Measurements from ENCODE around the gene ADARB2.

ADARB2 gene

DNA sequence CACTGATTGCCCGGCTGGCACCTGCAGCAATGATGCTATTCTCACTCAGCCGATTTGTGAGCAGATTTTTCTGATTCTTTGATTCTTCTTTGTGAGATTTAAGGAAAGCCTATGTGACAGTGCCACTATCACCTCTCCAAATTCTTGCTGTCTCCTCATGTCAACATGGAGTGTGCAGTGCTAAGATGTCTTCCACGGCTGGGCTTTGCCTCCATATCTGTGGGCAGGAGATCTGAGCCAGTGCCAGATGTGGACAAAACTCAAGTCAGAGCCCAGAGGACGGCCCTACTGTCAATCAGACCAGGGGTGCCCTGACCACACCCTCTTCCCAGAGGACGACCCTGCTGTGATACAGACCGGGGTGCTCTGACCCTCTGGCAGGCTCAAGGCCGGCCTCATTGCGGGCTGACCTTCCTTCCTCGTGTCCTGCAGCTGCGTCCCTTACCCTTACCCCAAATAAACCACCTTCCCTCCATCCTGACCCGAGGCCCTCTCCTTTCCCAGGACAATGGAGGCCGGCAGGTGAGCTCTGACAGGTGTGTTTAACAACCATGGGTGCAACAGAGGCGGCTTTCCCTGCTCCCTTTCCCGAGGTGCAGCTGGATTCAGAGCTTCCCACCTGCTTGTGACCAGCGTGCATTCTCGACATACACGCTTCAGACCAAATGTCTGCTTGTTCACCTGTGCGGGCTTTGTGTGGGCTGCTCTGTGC is 221.4 kb downstream of the ADARB2 start:
- no peak for DNase-seq

DNA sequence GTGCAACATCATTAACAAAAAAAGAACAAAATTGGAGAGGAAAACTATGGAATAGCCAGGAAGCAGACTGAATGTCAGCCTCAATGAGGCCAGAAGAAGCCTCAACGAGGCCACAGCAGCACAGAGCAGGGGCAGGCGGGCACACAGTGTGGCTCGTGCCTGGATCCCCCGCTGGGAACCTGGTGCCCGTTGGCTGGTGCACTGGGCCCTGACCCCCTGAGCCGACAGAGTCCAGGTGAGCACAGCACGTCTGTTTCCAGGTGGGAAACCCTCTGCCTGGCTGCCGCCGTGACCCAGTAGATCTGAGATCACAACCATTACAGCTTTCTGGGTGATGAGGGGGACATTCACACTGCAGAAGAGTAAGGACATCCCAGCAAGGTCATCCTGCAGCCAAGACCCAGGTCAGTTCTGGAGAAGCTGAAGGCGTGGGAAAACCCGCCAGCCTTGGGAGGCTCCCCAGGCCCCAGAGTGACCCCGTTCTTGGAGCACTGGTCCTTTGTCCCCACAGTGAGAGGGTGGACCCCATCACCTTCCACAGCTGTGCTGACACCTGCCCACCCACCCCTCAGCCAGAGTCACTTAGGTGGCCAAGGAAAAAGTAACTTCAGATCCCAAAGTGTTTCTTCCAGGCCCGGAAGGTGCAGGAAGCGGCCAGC is 222.1 kb downstream of the ADARB2 start:
- DNase-seq: no peak

DNA sequence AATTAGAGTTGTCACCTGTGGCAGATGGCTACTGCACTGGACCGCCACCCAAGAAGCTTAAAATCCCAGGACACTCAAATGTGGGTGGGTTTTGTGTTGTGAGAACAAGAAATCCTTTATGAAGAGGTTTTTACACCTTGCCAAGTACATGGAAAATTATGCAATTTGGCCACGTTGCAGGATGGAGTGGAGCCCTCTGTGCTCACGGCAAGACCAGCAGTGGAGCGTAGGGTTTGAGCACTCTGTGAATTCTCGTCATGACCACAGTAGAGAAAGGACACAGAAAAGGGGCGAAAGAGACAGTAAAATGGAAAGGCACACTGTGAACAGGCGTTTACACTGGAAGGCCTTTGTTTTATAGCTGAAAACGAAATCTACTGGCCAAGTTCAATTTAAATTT is 222.6 kb downstream of the ADARB2 start:
- no peak for DNase-seq

DNA sequence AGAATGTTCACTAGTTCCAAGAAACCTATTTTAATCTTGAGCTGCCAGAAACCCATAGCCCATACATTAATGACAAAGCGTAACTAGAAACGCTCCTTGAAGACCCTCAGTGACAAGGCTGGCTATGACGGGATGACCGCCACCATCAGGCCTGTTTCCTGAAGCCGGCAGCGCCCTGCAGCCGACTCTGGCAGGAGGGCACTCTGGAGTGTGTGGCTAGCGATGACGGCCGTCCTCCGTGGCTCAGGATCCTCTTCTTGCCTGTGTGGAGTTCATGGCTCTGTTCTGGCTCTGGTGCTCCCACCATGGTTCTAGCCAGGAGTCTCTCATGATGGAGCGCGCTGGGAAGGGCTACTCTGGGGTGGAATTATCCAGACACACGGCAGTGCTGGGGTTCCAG is 224.1 kb downstream of the ADARB2 start:
- no peak for DNase-seq

DNA sequence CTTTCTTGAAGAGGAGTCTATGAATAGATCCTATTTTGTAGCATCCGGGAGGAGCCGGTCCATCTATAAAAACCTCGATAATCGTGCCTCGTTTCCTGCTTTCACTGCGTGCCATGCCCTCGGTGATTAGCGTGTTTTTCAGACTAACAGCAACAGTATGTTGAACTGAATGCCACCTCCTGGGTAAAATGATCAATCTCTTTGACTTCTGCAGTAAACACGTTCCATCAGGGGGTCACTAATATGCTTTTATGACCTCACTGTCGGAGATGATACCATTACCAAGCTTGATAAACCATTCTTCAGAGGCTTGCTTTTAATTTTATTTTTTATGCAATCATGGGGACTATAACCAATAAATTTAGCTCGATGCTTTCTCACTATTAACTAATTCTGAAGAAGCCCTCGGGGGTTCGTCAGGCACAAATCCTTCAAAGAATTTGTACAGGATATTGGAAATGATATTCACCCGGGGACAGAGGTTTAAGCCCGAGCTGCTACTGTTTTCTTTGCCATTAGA is 228.3 kb downstream of the ADARB2 start:
- DNase-seq: no peak

DNA sequence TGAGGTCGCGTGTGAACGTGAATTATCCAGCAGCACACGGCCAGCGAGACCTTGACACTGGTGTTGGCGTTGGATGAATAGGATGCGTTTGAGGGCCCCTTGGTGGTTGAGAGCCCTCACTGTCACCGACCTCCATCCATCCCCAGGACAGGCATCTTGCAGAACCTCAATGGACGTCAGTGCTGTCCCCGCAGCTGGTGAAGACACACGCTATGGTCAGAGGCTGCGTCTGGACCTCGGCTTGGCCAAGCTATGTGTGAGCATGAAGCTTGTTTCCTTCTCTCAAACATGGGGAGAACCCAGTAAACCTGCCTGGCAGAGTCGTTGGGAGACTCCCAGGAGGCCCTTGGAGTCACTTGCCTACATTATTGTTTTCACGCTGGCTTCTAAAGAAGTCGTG is 229.2 kb downstream of the ADARB2 start:
- no peak for DNase-seq

DNA sequence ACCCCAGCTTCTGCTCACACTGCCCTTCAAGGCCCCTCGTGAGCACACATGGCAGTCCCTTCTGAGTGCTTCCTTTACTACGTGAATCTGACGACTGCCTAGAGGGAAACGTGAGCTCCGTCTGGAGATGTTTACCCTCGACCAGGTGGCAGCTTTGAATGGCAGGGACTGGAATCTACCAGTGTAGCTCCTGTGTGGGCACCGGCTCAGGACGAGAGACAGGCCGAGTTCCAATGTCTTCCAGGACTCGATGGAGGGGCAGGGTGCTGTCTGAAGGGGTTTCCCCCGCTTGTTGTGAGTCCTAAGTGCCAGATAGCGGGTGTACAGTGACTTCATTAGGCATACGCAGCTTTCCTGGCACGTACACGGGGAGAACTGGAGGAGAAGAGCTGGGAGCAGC is 229.9 kb downstream of the ADARB2 start:
- no peak for DNase-seq

DNA sequence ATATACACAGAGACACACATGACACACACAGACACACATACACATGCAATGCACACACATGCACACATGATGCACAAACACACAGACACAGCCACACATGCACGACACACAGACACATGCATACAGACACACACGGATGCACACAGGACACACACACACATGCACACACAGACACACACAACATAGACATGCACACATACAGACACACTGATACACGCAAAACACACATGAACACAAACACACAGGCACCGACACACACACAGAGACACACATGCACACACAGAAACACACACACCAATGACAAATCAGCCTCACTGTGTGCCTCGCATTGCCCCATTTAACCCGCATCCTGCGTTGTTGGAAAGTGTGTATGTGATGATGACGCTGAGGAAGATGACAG is 232.4 kb downstream of the ADARB2 start:
- DNase-seq: no peak

DNA sequence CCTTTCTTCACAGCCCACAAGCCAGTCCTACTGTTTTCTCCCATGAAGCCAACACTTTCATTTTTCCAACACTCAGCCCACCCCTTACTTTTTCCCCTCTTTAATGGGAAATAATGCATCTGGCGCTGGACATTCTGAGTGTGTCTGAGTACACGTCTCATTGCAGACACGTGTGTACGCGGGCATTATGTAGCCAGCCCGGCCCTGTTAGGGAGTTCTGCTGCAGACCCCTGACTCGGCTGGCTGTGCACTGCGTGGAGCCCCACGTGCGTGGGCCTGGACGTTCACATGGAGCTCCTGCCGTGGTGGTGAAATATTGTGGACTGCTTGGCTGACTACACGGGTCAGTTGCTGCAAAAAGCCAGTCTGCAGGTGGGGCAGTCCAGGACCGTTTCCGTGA is 233.0 kb downstream of the ADARB2 start:
- no peak for DNase-seq

DNA sequence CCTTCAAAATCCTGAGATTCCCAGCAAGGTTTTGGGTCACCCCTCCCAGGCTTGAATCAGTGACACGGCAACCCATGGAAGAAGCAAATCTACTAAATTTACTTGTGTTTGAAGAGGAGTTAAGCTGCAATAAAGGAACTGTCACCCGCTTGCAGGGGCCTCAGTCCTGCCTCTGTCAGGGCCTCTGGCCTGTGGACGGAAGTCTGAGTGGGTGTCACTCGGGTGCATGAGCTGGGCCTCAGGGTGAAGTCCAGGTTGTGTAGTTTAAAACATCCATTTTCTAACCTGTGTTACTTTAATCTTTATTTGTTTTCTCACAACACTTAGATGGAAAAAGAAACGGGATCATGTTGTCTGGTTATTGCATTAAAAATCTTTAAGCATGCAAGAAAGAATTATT is 234.9 kb downstream of the ADARB2 start:
- DNase-seq: no peak

DNA sequence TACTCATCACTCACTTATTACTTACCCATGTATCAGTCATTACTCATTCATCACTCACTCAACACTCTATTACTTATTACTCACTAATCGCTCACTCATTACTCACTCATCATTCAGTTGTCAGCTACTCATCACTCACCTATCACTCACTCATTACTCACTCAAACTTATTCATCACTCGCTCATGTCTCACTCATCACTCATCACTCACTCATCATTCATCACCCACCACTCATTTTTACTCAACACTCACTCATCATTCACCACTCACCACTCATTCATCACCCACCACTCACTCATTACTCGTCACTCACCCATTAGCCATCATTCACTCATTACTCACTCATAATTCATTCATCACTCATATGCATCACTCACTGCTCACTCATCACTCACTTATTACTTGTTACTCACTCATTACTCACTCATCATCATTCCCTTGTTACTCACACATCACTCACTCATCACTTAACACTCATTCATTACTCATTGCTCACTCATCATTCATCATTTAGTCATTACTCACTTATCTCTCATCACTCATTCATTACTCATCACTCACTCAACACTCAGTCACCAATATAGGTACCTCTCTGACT is 237.9 kb downstream of the ADARB2 start:
- no peak for DNase-seq

DNA sequence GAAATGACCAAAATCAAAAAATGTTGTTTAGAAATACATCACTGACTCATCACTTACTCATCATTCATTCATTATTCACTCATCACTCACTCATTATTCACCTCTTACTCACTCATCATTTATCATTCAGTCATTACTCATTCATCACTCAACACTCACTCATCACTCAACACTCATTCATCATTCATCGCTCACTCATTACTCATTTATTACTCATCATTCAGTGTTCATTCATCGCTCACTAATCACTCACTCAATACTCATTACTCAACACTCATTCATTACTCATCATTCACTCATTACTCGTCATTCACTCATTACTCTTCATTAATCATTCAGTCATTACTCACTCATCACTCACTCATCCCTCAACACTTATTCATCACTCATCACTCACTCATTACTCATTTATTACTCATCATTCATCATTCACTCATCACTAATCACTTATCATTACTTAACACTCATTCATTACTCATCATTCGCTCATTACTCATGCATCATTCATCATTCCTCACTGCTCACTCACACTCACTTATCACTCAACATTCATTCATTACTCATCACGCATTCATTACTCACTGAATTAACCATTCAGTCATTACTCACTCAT is 238.5 kb downstream of the ADARB2 start:
- no peak for DNase-seq

DNA sequence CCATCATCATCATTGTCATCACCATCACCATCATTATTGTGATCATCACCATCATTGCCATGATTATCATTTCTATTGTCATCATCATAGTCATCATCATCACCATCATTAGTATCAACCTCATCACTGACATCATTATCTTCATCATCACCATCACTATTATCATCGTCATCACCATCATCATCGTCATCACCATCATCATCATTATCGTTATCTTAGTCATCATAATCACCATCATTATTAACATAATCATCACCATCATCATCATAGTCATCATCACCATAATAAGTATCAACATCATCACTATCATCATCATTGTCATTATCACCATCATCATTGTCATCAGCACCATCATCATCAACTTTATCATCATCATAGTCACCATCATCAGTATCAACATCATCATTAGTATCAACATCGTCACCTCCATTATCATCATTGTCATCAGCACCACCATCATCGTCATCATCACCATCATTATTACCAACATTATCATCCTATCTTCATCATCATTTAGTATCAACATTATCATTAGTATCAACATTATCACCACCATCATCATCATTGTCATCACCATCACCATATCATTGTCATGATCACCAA is 241.3 kb downstream of the ADARB2 start:
- DNase-seq: no peak

DNA sequence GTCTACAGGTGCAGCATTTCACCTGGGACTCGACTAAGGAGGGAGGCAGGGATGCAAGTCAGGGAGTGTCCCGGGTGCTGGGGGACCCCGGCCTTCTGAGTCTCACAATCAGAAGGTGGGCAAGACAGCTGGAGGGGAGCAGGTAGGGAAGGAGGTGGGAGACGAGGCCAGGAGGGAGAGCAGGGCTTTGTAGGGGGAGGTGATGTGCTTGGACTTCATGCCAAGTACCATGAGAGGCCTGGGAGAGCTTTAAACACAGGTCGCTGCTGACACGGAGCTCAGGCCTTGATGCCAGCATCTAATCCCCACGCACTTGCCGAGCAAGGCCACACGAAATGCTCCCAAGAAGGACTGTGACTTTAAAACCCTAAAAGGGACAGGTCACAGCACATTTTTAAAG is 244.7 kb downstream of the ADARB2 start:
- DNase-seq: no peak

DNA sequence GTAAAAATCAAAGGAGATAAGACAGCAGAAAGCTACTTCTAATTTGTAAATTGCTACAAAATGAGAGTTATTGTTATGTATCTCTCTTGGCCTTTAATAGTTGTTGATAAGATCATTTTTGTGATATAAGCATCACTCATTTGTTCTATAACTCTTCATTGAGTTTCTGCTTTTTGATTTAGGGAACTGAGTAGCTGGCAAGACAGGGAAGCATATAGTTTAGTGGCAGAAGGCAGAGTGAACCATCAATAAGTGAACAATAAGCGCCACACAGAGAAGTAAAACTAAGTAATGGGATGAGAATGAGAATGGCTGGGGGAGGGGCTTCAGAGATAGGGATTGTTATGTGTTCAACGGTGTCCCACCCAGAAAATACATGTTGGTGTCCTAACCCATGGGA is 245.4 kb downstream of the ADARB2 start:
- DNase-seq: no peak

DNA sequence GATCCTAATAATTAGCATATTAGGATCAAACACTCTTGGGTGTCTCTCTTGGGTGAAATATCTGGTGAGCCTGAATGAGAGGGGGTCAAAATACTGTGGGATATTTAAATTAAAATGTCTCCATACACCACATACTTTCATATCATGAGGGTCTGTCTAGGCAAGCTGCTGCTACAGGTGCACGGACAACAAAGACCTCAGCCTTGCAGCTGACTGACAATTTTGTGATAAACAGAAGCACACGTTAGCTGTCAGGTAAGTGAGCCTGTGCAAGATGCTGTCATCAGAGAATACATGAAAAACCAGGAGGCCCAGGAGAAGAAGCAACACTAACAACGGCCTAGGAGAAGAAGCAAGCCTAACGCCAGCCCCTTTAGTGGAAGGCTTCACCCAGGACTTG is 247.5 kb downstream of the ADARB2 start:
- DNase-seq: no peak

DNA sequence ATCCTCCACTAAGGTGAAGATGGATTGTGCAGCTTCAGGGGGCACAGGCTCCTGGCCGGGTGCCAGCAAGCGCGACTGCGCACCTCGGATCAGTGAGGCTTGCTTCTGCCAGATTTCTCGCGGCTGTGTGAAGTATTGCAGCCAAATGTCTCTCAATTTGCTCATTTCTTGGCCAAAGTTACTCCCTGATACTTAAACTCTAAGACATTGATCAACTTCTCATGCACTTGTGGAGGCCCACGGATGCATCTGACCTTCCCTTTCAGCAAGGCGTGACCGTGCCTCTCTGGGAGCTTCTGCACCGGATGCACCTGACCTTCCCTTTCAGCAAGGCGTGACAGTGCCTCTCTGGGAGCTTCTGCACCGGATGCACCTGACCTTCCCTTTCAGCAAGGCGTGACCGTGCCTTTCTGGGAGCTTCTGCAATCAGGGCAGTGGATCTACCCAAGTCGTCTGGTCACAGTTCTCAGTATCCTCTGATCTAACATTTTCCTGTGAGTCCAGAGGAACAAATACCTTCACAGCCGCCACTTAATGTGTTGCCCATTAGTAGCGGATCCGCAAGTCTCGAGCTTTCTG is 248.3 kb downstream of the ADARB2 start:
- no peak for DNase-seq

DNA sequence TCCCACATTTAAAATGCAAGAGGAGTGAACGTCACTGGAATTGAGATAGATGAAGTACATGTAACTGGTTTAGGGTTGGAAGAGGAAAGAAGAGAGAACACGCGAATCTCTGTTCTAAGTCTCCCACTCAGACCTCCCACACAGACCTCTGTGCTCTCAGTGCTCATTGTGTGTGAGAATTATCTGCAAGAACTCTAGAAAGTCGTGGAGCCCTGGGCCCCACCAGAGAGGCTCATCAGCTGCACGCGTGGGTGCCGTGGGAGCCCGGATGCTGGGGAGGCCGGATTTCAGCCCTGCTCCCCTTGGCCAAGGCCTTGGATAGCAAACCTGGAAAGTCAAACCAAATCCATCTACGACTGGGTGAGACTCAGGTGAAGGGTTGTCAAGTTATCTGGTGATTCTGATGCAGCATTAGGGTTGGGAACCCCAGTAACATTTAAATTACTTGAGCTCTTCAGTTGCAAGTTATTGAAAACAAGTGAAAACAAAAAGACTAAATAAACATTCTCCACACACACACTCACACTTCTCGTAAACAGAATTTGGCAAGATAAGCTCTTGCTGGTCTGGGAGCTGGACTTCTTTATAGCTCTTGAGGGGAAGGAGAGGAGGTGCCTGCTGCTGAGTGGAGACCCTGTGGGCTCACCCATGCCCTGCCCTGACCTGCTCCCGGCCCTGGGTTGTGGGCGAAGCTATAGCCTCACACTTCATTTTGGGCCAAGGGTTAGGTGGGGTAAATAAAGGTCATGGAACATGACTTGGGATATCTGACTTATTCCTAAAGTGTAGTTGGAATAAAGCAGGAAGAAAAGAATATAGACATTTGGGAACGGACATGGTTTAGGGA is 250.3 kb downstream of the ADARB2 start:
- DNase-seq: no peak

DNA sequence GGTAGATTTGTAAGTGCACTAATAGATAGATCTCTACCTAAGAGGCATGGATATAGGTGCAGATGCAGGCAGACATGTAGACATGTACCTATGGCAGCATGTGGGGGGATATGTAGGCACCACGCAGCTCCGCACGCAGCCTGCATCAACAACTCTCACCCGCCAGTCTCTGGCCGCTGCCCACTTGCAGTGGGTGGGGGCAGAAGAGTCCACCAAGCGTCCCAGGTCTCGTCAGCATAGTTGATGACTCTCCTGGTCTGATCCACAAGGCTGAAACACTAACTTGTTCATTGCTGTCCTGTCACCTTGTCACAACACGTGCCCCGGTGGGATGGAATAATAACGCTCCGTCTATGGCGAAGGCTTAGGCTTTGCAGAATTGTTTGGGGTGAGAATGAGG is 252.0 kb downstream of the ADARB2 start:
- DNase-seq: no peak

DNA sequence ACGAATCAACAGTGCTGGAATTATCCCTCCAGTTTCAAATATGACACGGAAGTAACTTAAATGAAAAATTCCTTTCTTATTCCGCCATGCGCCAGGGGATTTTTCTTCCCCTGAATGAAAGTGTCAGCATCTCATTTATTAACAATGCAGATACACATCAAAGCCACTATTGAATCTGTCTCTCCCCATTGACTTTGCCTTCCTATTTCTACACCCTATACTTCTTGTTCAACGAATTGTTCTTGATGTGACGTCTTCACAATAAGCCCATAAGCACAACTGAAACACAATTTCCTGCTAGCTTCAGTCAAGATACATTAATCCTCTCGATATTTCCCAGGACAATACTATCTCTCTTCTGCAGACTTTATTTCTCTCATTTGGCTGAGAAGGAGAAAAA is 253.5 kb downstream of the ADARB2 start:
- DNase-seq: no peak

DNA sequence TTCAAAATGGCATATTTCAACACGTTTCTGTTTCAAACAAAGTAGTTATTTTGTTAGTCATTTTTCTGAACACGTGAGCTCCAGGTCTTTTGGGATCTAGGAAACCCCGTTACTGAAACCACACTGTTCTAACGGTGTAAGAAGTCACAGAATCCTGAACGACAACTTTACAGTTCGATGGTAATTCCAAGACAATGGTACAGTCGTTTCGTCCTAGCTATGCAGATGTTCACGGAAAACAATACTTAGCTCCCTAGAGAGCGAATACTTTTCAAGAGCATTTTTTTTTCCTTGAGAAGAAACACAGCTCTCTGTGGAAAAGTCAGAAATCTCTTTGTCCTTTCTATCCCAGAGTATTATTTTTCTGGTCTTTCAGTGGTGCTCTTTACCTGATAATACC is 254.1 kb downstream of the ADARB2 start:
- DNase-seq: no peak

DNA sequence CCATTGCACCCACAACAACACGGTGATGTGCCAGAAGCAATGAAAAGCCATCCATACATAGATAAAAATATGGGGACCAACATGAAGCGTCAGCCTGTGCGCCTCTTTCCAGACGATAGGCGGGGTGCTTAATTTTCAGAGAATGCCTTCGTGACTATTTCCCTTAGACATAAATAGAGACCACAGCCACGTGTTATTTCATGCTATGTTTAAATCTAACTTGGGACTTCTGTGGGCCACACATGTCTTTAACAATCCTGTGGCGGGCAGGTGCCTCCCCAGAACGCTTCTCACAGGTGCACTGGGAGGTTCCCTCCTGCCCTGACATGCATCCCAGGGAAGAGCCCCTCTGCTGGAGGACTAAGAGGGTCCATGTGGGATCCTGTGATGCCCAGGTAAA is 259.7 kb downstream of the ADARB2 start:
- no peak for DNase-seq
